ENCODE data around the gene CHST3.

Gene CHST3

DNA sequence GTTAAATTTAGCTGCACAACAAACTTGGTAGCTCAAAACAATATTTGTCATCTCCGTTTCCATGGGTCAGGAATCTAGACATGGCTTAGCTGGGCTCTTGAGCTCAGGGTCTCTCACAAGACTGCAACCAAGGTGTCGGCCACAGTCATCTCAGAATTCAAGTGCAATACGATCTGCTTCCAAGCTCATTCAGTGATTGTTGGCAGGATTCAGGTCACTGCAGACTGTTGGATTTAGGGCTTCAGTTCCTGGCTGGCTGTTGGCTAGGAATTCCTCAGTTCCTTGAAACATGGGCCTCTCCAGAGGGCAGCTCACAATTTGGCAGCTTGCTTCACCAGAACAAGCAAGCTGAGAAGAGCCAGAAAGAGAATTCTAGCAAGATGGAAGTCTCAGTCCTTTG is 17.5 kb upstream of the CHST3 start:
- in situ Hi-C loops (cut with MboI; ENCODE audit: low sequenced_read_pairs, unreplicated experiment), result no loop called here
- no peak for DNase-seq (ENCODE audit: low spot score)
- TF ChIP-seq, protein P1, sequence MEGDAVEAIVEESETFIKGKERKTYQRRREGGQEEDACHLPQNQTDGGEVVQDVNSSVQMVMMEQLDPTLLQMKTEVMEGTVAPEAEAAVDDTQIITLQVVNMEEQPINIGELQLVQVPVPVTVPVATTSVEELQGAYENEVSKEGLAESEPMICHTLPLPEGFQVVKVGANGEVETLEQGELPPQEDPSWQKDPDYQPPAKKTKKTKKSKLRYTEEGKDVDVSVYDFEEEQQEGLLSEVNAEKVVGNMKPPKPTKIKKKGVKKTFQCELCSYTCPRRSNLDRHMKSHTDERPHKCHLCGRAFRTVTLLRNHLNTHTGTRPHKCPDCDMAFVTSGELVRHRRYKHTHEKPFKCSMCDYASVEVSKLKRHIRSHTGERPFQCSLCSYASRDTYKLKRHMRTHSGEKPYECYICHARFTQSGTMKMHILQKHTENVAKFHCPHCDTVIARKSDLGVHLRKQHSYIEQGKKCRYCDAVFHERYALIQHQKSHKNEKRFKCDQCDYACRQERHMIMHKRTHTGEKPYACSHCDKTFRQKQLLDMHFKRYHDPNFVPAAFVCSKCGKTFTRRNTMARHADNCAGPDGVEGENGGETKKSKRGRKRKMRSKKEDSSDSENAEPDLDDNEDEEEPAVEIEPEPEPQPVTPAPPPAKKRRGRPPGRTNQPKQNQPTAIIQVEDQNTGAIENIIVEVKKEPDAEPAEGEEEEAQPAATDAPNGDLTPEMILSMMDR (IDR thresholded peaks at IDR 0.05; ENCODE audit: borderline replicate concordance, control extremely low read depth, extremely low read depth, insufficient read depth, missing control alignments), result no peak

DNA sequence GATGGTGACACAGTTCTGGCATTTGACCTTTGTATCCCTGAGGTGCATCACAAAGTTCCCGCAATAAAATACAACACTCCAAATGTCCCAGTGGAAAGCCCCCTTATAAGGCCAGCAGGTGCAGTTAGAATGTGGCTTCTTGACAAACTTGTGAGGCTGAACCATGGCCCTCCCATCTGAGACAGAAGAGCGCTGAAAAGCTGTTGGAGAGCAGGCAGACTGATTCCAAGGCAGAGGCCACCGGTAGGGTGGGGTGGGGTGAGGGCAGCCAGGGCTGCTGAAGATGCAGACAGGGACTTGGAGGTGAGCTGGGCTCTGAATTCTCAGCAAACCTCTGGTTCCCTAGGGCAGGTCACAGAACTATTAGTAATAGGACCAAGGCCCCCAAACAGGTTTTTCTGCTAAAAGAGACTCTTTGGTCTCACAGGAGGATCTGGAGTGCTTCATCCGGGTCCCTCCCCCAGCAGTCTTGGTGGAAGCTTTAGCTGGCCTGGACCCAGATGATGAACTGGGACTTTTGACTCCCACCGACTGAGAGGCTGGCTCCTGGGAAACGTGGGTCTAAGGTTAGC is 15.6 kb upstream of the CHST3 start:
- DNase-seq (ENCODE audit: low spot score), result no peak
- in situ Hi-C loops (cut with MboI; ENCODE audit: low sequenced_read_pairs, unreplicated experiment), result no loop called here
- TF ChIP-seq, protein P1 (IDR thresholded peaks at IDR 0.05; ENCODE audit: borderline replicate concordance, control extremely low read depth, extremely low read depth, insufficient read depth, missing control alignments), result no peak

DNA sequence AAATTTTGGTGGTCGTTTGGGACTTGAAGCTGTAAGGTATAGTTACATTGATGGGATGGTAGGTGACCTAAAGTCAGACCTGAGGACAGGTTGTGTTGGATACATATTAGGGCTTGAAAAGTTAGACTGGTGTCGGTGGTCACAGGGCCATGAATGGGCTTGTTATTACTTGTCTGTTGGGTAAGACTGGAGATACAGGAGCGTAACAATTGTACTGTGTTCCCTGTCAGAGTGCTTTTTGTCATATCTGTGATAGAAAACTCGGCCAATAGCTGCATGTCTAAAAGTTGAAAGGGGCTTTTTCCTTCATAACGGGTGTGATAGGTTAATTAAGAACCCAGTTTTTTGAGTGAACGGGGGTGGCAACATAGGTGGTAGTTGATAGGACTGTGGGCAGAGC is 13.5 kb upstream of the CHST3 start:
- no peak for DNase-seq (ENCODE audit: low spot score)
- in situ Hi-C loops (cut with MboI; ENCODE audit: low sequenced_read_pairs, unreplicated experiment), result no loop called here

DNA sequence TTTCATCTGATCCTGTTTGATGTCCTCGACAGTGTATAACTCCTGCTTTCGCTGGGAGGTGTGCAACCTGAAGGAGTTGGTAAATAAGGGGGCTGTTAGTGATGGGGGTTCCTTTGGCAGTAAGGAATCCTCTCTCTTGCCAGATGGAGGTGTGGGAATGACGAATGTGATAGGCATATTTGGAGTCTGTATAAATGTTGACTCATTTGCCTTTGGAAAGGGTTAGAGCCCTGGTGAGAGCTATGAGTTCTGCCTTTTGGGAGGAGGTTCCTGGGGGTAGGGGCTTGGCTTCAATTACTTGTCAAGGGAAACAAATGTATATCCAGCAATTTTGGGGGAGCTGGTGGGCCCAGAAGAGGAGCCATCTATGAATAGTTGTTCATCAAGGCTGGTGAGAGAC is 11.4 kb upstream of the CHST3 start:
- in situ Hi-C loops (cut with MboI; ENCODE audit: low sequenced_read_pairs, unreplicated experiment), result no loop called here
- no peak for DNase-seq (ENCODE audit: low spot score)
- TF ChIP-seq, protein P1 (IDR thresholded peaks at IDR 0.05; ENCODE audit: borderline replicate concordance, control extremely low read depth, extremely low read depth, insufficient read depth, missing control alignments), result no peak

More for the DNA sequence above, 13.5 kb upstream of the CHST3 start:
- TF ChIP-seq, protein P1 (IDR thresholded peaks at IDR 0.05; ENCODE audit: borderline replicate concordance, control extremely low read depth, extremely low read depth, insufficient read depth, missing control alignments), result no peak

DNA sequence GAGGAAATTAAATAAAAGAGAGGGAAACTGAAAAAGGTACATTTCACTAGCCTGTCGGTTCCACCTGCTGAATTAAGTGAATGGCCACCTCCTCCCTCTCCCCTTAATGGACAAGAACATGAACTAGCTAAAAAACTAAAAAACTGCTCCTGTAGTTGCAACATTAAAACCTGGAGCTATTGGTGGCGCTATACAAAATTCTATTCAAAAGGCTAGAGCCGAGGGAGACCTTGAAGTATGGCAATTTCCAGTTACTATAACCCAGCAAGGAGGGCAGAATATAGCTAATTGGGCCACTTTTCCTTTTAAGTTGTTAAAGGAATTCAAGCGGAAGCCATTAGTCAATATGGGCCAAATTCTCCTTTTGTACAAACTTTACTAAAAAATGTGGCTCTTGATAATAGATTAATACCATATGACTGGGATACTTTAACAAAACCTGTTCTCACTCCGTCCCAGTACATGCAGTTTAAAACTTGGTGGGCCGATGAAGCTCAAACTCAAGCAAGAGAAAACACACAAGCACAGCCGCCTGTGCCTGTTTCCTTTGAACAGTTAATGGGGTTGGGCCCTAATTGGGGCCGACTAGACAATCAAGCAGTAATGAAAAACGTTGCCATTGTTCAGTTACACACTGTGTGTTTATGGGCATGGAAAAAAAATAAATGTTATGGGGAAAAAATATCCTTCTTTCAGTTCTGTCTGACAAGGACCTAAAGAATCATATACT is 6.5 kb upstream of the CHST3 start:
- in situ Hi-C loops (cut with MboI; ENCODE audit: low sequenced_read_pairs, unreplicated experiment), result no loop called here
- no peak for DNase-seq (ENCODE audit: low spot score)
- TF ChIP-seq, protein P1 (IDR thresholded peaks at IDR 0.05; ENCODE audit: borderline replicate concordance, control extremely low read depth, extremely low read depth, insufficient read depth, missing control alignments), result no peak

DNA sequence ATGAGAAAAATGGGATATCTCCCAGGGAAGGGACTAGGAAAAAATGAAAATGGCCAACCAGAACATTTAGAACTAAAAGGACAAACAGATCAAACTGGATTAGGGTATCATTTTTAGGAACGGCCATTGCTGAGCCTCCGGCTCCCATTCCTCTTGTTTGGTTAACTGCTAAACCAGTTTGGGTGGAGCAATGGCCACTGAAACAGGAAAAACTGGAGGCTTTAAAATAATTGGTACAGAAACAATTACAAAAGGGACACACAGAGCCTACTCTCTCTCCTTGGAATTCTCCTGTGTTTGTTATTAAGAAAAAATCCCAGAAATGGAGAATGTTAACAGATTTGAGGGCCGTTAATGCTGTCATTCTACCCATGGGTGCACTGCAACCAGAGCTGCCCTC is 4.7 kb upstream of the CHST3 start:
- DNase-seq (ENCODE audit: low spot score), result no peak
- in situ Hi-C loops (cut with MboI; ENCODE audit: low sequenced_read_pairs, unreplicated experiment), result no loop called here
- TF ChIP-seq, protein P1 (IDR thresholded peaks at IDR 0.05; ENCODE audit: borderline replicate concordance, control extremely low read depth, extremely low read depth, insufficient read depth, missing control alignments), result no peak

All from GM13976 (cell line).